ENCODE measurements around the gene NDC80. TPM values are rescaled to one million over a fixed set of nuclear protein-coding genes. Genes with fewer than 3 reads are reported as not detected.
A peak's percentile ranks its signal among the peaks of the same experiment; 100 is the strongest.

Gene NDC80
- total RNA-seq, 6 donors from 2014 or later = 0.89 to 1.8 (median 1.4) TPM

DNA sequence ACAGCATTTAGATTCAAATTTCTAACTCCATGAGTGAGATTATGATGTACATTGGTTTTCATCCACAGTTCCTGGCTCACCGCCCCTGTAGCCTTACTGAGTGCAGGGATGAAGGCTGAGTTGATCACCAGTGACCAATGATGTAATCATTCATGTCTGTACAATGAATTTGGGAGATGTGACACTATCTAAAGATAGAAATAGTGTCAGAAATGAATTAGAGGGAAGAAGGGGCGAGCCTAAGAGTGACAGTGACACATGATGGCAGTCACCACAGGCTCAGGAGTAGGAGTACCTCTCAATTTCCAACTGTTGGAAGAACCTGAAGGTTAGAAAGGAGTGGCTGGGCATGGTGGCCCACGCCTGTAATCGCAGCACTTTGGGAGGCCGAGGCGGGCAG lies 3.2 kb upstream of the NDC80 start:
- Histone ChIP-seq H3K27ac (no peak overlapping the region), H3K36me3 (peaks cover 0 to 18% (median 0%) of the 10 kb centered on the region in 4 donors), H3K4me3 (no peak overlapping the region), H3K27me3 (no peaks in the 10 kb centered on the region), H3K9me3 (no peaks in the 10 kb centered on the region), H3K4me1 (peaks cover 15 to 34% (median 21%) of the 10 kb centered on the region in 4 donors)
- TF ChIP-seq, protein P1, sequence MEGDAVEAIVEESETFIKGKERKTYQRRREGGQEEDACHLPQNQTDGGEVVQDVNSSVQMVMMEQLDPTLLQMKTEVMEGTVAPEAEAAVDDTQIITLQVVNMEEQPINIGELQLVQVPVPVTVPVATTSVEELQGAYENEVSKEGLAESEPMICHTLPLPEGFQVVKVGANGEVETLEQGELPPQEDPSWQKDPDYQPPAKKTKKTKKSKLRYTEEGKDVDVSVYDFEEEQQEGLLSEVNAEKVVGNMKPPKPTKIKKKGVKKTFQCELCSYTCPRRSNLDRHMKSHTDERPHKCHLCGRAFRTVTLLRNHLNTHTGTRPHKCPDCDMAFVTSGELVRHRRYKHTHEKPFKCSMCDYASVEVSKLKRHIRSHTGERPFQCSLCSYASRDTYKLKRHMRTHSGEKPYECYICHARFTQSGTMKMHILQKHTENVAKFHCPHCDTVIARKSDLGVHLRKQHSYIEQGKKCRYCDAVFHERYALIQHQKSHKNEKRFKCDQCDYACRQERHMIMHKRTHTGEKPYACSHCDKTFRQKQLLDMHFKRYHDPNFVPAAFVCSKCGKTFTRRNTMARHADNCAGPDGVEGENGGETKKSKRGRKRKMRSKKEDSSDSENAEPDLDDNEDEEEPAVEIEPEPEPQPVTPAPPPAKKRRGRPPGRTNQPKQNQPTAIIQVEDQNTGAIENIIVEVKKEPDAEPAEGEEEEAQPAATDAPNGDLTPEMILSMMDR (IDR thresholded peaks at IDR 0.05) = no peak
- TF ChIP-seq EP300 (IDR thresholded peaks at IDR 0.05) = no peak
- TF ChIP-seq POLR2A (IDR thresholded peaks at IDR 0.05) = no peak
- TF ChIP-seq POLR2AphosphoS5 (IDR thresholded peaks at IDR 0.05) = no peak
- WGBS, 2 donors = 76 to 99% methylated on average over 5 to 6 of the region's 6 CpGs
- DNase-seq (peak in 1 of 2 donors; percentile 19), ATAC-seq (ENCODE audit: low FRiP score in 2 of 2) (no peak)

DNA sequence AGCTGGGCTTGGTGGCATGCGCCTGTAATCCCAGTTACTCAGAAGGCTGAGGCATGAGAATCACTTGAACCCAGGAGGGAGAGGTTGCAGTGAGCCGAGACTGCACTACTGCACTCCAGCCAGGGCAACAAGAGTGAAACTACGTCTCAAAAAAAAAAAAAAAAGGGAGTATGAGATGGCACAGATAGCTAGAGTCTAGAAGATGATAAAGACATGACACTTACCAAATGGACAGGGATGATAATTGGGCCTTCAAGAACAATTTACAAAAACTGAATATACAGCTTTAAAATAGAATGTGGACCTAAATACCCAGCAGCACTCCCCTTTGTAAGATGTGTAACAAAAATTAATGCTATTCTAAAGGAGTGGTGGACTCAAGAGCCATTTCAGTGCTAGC lies 2.8 kb upstream of the NDC80 start:
- H3K27me3 ChIP-seq = no peaks in the 10 kb centered on the region
- no peak for ATAC-seq (ENCODE audit: low FRiP score in 2 of 2)
- H3K4me1 ChIP-seq = peaks cover 15 to 34% (median 21%) of the 10 kb centered on the region in 4 donors
- no peak overlapping the region for H3K27ac ChIP-seq
- 94 to 98% methylated on average over 3 of the region's 3 CpGs for WGBS, 2 donors
- no peak for DNase-seq
- H3K4me3 ChIP-seq = no peak overlapping the region
- no peaks in the 10 kb centered on the region for H3K9me3 ChIP-seq
- TF ChIP-seq POLR2A (IDR thresholded peaks at IDR 0.05) = no peak
- TF ChIP-seq, protein P1 (IDR thresholded peaks at IDR 0.05) = no peak
- H3K36me3 ChIP-seq = peaks cover 0 to 18% (median 0%) of the 10 kb centered on the region in 4 donors

DNA sequence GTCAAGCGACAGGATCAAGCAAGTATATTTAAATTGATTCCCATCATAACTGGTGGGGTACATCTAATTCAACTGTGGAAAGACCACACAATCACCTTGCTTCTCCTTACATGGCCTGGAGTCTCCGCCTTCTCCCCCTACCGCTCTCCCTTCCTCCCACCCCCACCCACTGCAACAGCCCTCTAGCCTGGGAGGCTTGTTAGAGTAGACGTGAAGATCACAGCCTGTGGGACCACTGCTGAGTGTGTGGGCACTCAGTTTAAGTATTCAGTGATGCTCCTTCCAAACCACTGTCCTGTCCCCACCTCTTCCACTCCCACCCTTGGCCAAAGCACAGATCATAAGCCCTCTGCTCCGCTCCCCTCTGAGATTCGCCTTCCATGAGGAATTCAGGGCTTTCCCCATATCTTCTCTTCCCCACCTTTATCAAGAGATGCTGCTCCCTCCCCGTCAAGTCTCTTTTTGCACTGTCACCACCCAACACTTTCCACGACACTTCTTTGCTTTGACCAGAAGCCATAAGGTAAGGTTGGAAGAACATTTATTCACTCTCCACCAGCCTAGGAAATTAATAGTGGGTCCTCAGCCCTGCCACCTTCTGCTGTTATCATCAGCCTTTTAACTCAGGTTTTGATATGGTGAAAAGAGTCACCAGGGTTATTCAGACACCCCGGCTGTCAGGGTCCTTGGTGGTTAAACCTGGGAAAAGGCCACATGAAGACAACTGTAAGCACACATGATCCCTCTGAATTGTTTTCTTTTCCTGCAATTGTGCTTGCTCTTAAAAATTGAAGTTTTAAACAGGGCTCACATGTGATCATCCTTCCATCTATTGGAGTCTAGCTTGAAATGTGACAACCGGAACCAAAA lies 1.8 kb upstream of the NDC80 start:
- no peaks in the 10 kb centered on the region for H3K27me3 ChIP-seq
- ATAC-seq (ENCODE audit: low FRiP score in 2 of 2) = no peak
- H3K27ac ChIP-seq = no peak overlapping the region
- H3K4me3 ChIP-seq = peak overlapping the region in 2 of 4 donors; percentile 64 to 68
- H3K36me3 ChIP-seq = peaks cover 0 to 18% (median 0%) of the 10 kb centered on the region in 4 donors
- TF ChIP-seq, protein P1 (IDR thresholded peaks at IDR 0.05) = no peak
- TF ChIP-seq EP300 (IDR thresholded peaks at IDR 0.05) (no peak), POLR2AphosphoS5 (IDR thresholded peaks at IDR 0.05) (no peak), POLR2A (IDR thresholded peaks at IDR 0.05) (no peak)
- no peak for DNase-seq
- H3K4me1 ChIP-seq = peaks cover 15 to 34% (median 21%) of the 10 kb centered on the region in 4 donors
- 91 to 92% methylated on average over 10 of the region's 10 CpGs for WGBS, 2 donors
- H3K9me3 ChIP-seq = no peaks in the 10 kb centered on the region

DNA sequence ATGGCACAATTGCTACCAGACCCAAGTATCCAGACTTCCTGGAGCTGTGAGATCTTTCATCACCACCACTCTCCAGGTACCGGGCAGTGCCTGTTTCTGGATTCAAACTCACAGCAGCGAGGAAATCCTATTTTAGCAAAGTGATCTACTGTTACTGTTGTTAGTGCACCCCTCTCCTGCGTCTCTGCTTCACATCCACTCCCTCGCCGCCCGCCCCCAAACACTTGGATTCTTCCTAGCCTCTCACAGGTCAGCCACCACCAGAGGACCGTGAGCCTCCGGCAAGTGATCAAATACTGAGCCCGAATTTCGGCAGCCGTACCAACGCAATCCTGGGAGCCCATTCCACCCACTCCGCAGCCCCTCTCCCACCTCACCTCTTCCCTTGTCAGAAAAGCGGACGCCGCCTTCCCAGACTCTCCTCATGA lies 571 bp upstream of the NDC80 start:
- Histone ChIP-seq H3K4me3 (peak overlapping the region; percentile 48 to 71 (median 66)), H3K27ac (peak overlapping the region; percentile 94 to 99 (median 98)), H3K9me3 (no peaks in the 10 kb centered on the region), H3K36me3 (peaks cover 0 to 10% (median 0%) of the 10 kb centered on the region in 4 donors), H3K27me3 (no peaks in the 10 kb centered on the region), H3K4me1 (peaks cover 15 to 34% (median 21%) of the 10 kb centered on the region in 4 donors)
- TF ChIP-seq, protein P1 (IDR thresholded peaks at IDR 0.05) = peak in 2 of 6 experiments; percentile 15 to 23
- no peak for TF ChIP-seq EP300 (IDR thresholded peaks at IDR 0.05)
- peak in 1 of 2 donors; percentile 25 for TF ChIP-seq POLR2AphosphoS5 (IDR thresholded peaks at IDR 0.05)
- peak in 1 of 2 donors; percentile 75 for DNase-seq
- 0% methylated on average over 16 of the region's 16 CpGs for WGBS, 2 donors
- peak; percentile 88 to 92 for ATAC-seq (ENCODE audit: low FRiP score in 2 of 2)
